Aorta (tissue), 5 donors: ENCODE measurements around the gene MIOX. TPM values are rescaled to one million over a fixed set of nuclear protein-coding genes. Genes with fewer than 3 reads are reported as not detected.

ENCODE experiments used
- ATAC-seq: fragments of 200-7000 bp; cut with Tn5 transposase; one replicate; pipeline ENCODE4 v1.9.1; 2022; ENCODE audit warnings: moderate library complexity; ENCODE audit not compliant: low FRiP score
- DNase-seq, 2 donors: peaks; one replicate each; pipeline ENCODE4 v3.0.0-alpha.2; 2020
- H3K27ac ChIP-seq, 2 donors: one replicate each; pipeline ENCODE4 v1.5.1; 2013; ENCODE audit warnings: low read length in 2 of 2, mild to moderate bottlenecking in 2 of 2, moderate library complexity in 2 of 2, control low read depth in 1 of 2, inconsistent platforms in 1 of 2, low read depth in 1 of 2
- H3K27me3 ChIP-seq, 2 donors: one replicate each; pipeline ENCODE4 v1.6.1; 2013; ENCODE audit warnings: control low read depth in 1 of 2, low read length in 1 of 2, mild to moderate bottlenecking in 1 of 2, moderate library complexity in 1 of 2; ENCODE audit not compliant: insufficient read depth in 2 of 2, control insufficient read depth in 1 of 2
- H3K36me3 ChIP-seq, 2 donors: one replicate each; pipeline ENCODE4 v1.6.1; 2013; ENCODE audit warnings: control low read depth in 1 of 2, low read length in 1 of 2, mild to moderate bottlenecking in 1 of 2; ENCODE audit not compliant: insufficient read depth in 2 of 2, control insufficient read depth in 1 of 2
- H3K4me1 ChIP-seq, 2 donors: one replicate each; pipeline ENCODE4 v1.6.1; 2013; ENCODE audit warnings: low read length in 2 of 2, control low read depth in 1 of 2, mild to moderate bottlenecking in 1 of 2, moderate library complexity in 1 of 2; ENCODE audit not compliant: insufficient read depth in 2 of 2, control insufficient read depth in 1 of 2
- H3K4me3 ChIP-seq, 2 donors: one replicate each; pipeline ENCODE4 v1.5.1; 2013; ENCODE audit warnings: low read length in 2 of 2, control low read depth in 1 of 2, mild to moderate bottlenecking in 1 of 2
- H3K9me3 ChIP-seq: one replicate; pipeline ENCODE4 v1.6.1; 2013; ENCODE audit warnings: mild to moderate bottlenecking, low read length; ENCODE audit not compliant: control insufficient read depth
- WGBS, 2 donors: extraction: QIAGEN DNeasy Blood & Tissue Kit; methylation state at CpG; one replicate each; pipeline ENCODE4 v1.1.7; 2013; 5-methylcytosine and 5-hydroxymethylcytosine counted together
- intact Hi-C, 2 donors: fragments of 100-400 bp; cut with DNase I; formaldehyde crosslinking; loops; one replicate each; pipeline versions ENCODE4 v1.14.2 to v1.15.0; 2022
- polyA plus RNA-seq, 2 donors: library from polyadenylated mRNA; stranded (reverse); fragments of 200-250 nt; gene quantifications; one replicate each; pipeline ENCODE4 v1.2.3, GENCODE V29; 2013
- total RNA-seq, 2 donors: library from RNA; stranded (reverse); fragmentation: NEBNext Ultra II Directional; extraction: Animal tissue kit (Norgen Biotek cat#: 25700); gene quantifications; one replicate each; pipeline ENCODE4 v1.2.1, GENCODE V29; 2021
- donor health status: healthy with polysubstance abuse.
- donor health status: Bipolar disorder and iron deficiency.
- donor health status: DM: no; HTN: no; CAD: no.
- donor health status: DM: no; HTN: no; CAD: no.
- donor health status: DM: yes; HTN: yes; CAD: no.

MIOX gene
- total and polyA plus RNA-seq, 4 donors: not detected

- intact Hi-C loops: no loop called here
- WGBS, 2 donors: 78 to 82% methylated on average over 5 of the region's 5 CpGs
- Histone ChIP-seq H3K27ac (no peak overlapping the region), H3K36me3 (peaks cover 0 to 16% of the 10 kb centered on the region in 2 donors), H3K4me3 (no peak overlapping the region), H3K4me1 (no peaks in the 10 kb centered on the region), H3K9me3 (no peaks in the 10 kb centered on the region), H3K27me3 (no peaks in the 10 kb centered on the region)
- DNase-seq (no peak), ATAC-seq (no peak)
Measured at GRCh38 chr22:50452649-50453048, 34.0 kb upstream of the MIOX start.

- intact Hi-C loops: no loop called here
- ATAC-seq (no peak), DNase-seq (no peak)
- no peak overlapping the region for H3K4me3 ChIP-seq
- no peaks in the 10 kb centered on the region for H3K4me1 ChIP-seq
- WGBS, 2 donors: 94% methylated on average over 27 of the region's 27 CpGs
- no peaks in the 10 kb centered on the region for H3K27me3 ChIP-seq
- no peak overlapping the region for H3K27ac ChIP-seq
- H3K36me3 ChIP-seq: peaks cover 0 to 21% of the 10 kb centered on the region in 2 donors
- no peaks in the 10 kb centered on the region for H3K9me3 ChIP-seq
Measured at GRCh38 chr22:50454556-50455075, 32.0 kb upstream of the MIOX start.

GRCh38 chr22:50455201-50455600 lies 31.5 kb upstream of the MIOX start:
- Histone ChIP-seq H3K36me3 (peaks cover 0 to 19% of the 10 kb centered on the region in 2 donors), H3K4me3 (no peak overlapping the region), H3K4me1 (no peaks in the 10 kb centered on the region), H3K9me3 (no peaks in the 10 kb centered on the region), H3K27me3 (no peaks in the 10 kb centered on the region), H3K27ac (no peak overlapping the region)
- WGBS, 2 donors: 94% methylated on average over 17 to 18 of the region's 18 CpGs
- ATAC-seq: no peak
- intact Hi-C loops: no loop called here
- no peak for DNase-seq

GRCh38 chr22:50456026-50456425 lies 30.6 kb upstream of the MIOX start:
- intact Hi-C loops: no loop called here
- no peak for DNase-seq
- Histone ChIP-seq H3K9me3 (no peaks in the 10 kb centered on the region), H3K4me1 (no peaks in the 10 kb centered on the region), H3K36me3 (peaks cover 0 to 23% of the 10 kb centered on the region in 2 donors), H3K27me3 (no peaks in the 10 kb centered on the region), H3K27ac (no peak overlapping the region), H3K4me3 (no peak overlapping the region)
- 93 to 95% methylated on average over 11 of the region's 11 CpGs for WGBS, 2 donors
- no peak for ATAC-seq

GRCh38 chr22:50456466-50457234 lies 30.0 kb upstream of the MIOX start:
- Histone ChIP-seq H3K27me3 (no peaks in the 10 kb centered on the region), H3K27ac (no peak overlapping the region), H3K36me3 (peaks cover 0 to 26% of the 10 kb centered on the region in 2 donors), H3K4me1 (no peaks in the 10 kb centered on the region), H3K4me3 (no peak overlapping the region), H3K9me3 (no peaks in the 10 kb centered on the region)
- WGBS, 2 donors: 80 to 83% methylated on average over 34 of the region's 34 CpGs
- intact Hi-C loops: no loop called here
- ATAC-seq (no peak), DNase-seq (no peak)

GRCh38 chr22:50459016-50459415 lies 27.6 kb upstream of the MIOX start:
- 91 to 95% methylated on average over 22 of the region's 22 CpGs for WGBS, 2 donors

GRCh38 chr22:50459496-50460140 lies 27.0 kb upstream of the MIOX start:
- H3K27me3 ChIP-seq: no peaks in the 10 kb centered on the region
- DNase-seq (no peak), ATAC-seq (no peak)
- H3K36me3 ChIP-seq: peaks cover 0 to 30% of the 10 kb centered on the region in 2 donors
- no peak overlapping the region for H3K27ac ChIP-seq
- intact Hi-C loops: no loop called here
- no peaks in the 10 kb centered on the region for H3K4me1 ChIP-seq
- no peak overlapping the region for H3K4me3 ChIP-seq
- WGBS, 2 donors: 93% methylated on average over 37 to 41 of the region's 41 CpGs
- H3K9me3 ChIP-seq: no peaks in the 10 kb centered on the region

More at GRCh38 chr22:50459016-50459415, 27.6 kb upstream of the MIOX start:
- intact Hi-C loops: no loop called here
- ATAC-seq (no peak), DNase-seq (no peak)
- H3K4me3 ChIP-seq: no peak overlapping the region
- no peaks in the 10 kb centered on the region for H3K27me3 ChIP-seq
- peaks cover 0 to 30% of the 10 kb centered on the region in 2 donors for H3K36me3 ChIP-seq
- no peaks in the 10 kb centered on the region for H3K9me3 ChIP-seq
- H3K27ac ChIP-seq: no peak overlapping the region
- no peaks in the 10 kb centered on the region for H3K4me1 ChIP-seq

- H3K27me3 ChIP-seq: no peaks in the 10 kb centered on the region
- H3K4me1 ChIP-seq: no peaks in the 10 kb centered on the region
- no peaks in the 10 kb centered on the region for H3K9me3 ChIP-seq
- H3K36me3 ChIP-seq: peaks cover 0 to 31% of the 10 kb centered on the region in 2 donors
- DNase-seq (no peak), ATAC-seq (no peak)
- intact Hi-C loops: no loop called here
- H3K4me3 ChIP-seq: no peak overlapping the region
- WGBS, 2 donors: 95 to 97% methylated on average over 17 of the region's 17 CpGs
- no peak overlapping the region for H3K27ac ChIP-seq
Measured at GRCh38 chr22:50460938-50461337, 25.7 kb upstream of the MIOX start.

GRCh38 chr22:50461536-50461935 lies 25.1 kb upstream of the MIOX start:
- H3K36me3 ChIP-seq: peaks cover 0 to 31% of the 10 kb centered on the region in 2 donors

More at GRCh38 chr22:50461536-50461935, 25.1 kb upstream of the MIOX start:
- 92 to 93% methylated on average over 26 of the region's 26 CpGs for WGBS, 2 donors
- no peak overlapping the region for H3K4me3 ChIP-seq
- H3K27me3 ChIP-seq: no peaks in the 10 kb centered on the region
- ATAC-seq (no peak), DNase-seq (no peak)
- H3K9me3 ChIP-seq: no peaks in the 10 kb centered on the region
- intact Hi-C loops: no loop called here
- H3K27ac ChIP-seq: no peak overlapping the region
- H3K4me1 ChIP-seq: no peaks in the 10 kb centered on the region
